IMR-90 (cell line): ENCODE results near the gene PLXNA4. TPM values are rescaled to one million over a fixed set of nuclear protein-coding genes. Genes with fewer than 3 reads are reported as not detected.

Source experiments
- ATAC-seq: fragments of 200-7000 bp; cut with Tn5 transposase; 2 replicates; pipeline ENCODE4 v1.9.1; 2020; ENCODE audit warnings: low read depth, mild to moderate bottlenecking, moderate library complexity
- BruUV-seq: library from RNA; stranded (reverse); fragments of 400-500 nt; replicated peaks from 2 replicates; lab custom pipeline; 2021; lab: Mats Ljungman, UMichigan
- CTCF ChIA-PET: fragments of 300-600 bp; formaldehyde crosslinking; extraction: SDS; loops from one replicate; lab custom pipeline; 2021; ENCODE audit warnings: antibody characterized with exemption; lab: Yijun Ruan, JAX
- POLR2A ChIA-PET: fragments of 300-600 bp; sonication (Branson Sonifier 250); formaldehyde crosslinking; loops from one replicate; lab custom pipeline; 2022; ENCODE audit warnings: antibody characterized with exemption; ENCODE audit not compliant: unreplicated experiment; lab: Charles Lee
- DNase-seq: peaks from one replicate; pipeline ENCODE4 v3.0.0; 2013
- H2AFZ ChIP-seq: replicated peaks from 2 replicates; pipeline ENCODE3; 2013; ENCODE audit warnings: low read length, mild to moderate bottlenecking; ENCODE audit not compliant: poor library complexity
- H2AK5ac ChIP-seq: 2 replicates; pipeline ENCODE4 v1.6.1; 2013; ENCODE audit warnings: low read depth, low read length, inconsistent platforms
- H2AK9ac ChIP-seq: replicated peaks from 2 replicates; pipeline ENCODE3; 2013; ENCODE audit warnings: mild to moderate bottlenecking, low read depth, low read length, moderate library complexity; ENCODE audit not compliant: poor library complexity
- H2BK120ac ChIP-seq: 2 replicates; pipeline ENCODE4 v1.6.1; 2013; ENCODE audit warnings: low read depth, low read length, inconsistent platforms
- H2BK15ac ChIP-seq: 3 replicates; pipeline ENCODE4 v1.6.1; 2013; ENCODE audit warnings: low read depth, low read length, inconsistent platforms
- H2BK20ac ChIP-seq: 2 replicates; pipeline ENCODE4 v1.6.1; 2013; ENCODE audit warnings: low read depth, mild to moderate bottlenecking, inconsistent platforms, low read length, moderate library complexity
- H2BK5ac ChIP-seq: 2 replicates; pipeline ENCODE4 v1.6.1; 2013; ENCODE audit warnings: mild to moderate bottlenecking, low read depth, low read length, inconsistent platforms; ENCODE audit not compliant: poor library complexity, severe bottlenecking
- H3K14ac ChIP-seq: replicated peaks from 2 replicates; pipeline ENCODE4 v1.6.1; 2013; ENCODE audit warnings: low read depth, low read length, inconsistent platforms
- H3K18ac ChIP-seq: 2 replicates; pipeline ENCODE4 v1.6.1; 2013; ENCODE audit warnings: low read depth, low read length, control low read depth
- H3K23ac ChIP-seq: 2 replicates; pipeline ENCODE4 v1.6.1; 2013; ENCODE audit warnings: low read depth, low read length, inconsistent platforms
- H3K27ac ChIP-seq: 2 replicates; pipeline ENCODE4 v1.5.1; 2013; ENCODE audit warnings: mild to moderate bottlenecking, control low read depth, low read length; ENCODE audit not compliant: insufficient read depth
- H3K27me3 ChIP-seq: 2 replicates; pipeline ENCODE4 v1.6.1; 2013; ENCODE audit warnings: low read length; ENCODE audit not compliant: control insufficient read depth, insufficient read depth
- H3K36me3 ChIP-seq: 2 replicates; pipeline ENCODE4 v1.6.1; 2013; ENCODE audit warnings: low read length, mixed read lengths; ENCODE audit not compliant: control insufficient read depth, insufficient read depth
- H3K4ac ChIP-seq: 2 replicates; pipeline ENCODE4 v1.6.1; 2013; ENCODE audit warnings: low read depth, low read length, inconsistent platforms
- H3K4me1 ChIP-seq: 2 replicates; pipeline ENCODE4 v1.6.1; 2013; ENCODE audit warnings: low read length, mixed read lengths; ENCODE audit not compliant: control insufficient read depth, insufficient read depth
- H3K4me2 ChIP-seq: 2 replicates; pipeline ENCODE4 v1.6.1; 2013; ENCODE audit warnings: low read depth, mild to moderate bottlenecking, control low read depth, low read length, moderate library complexity
- H3K4me3 ChIP-seq: 2 replicates; pipeline ENCODE4 v1.5.1; 2013; ENCODE audit warnings: low read depth, mild to moderate bottlenecking, control low read depth, low read length, moderate library complexity; ENCODE audit not compliant: insufficient read depth
- H3K56ac ChIP-seq: 2 replicates; pipeline ENCODE4 v1.6.1; 2013; ENCODE audit warnings: low read length, inconsistent platforms; ENCODE audit not compliant: insufficient read depth; ENCODE audit errors: extremely low read depth
- H3K79me1 ChIP-seq, 2 experiments: 2 replicates each; pipeline ENCODE4 v1.6.1; 2013; ENCODE audit warnings: low read length in 2 of 2, inconsistent platforms in 1 of 2, low read depth in 1 of 2
- H3K9ac ChIP-seq: 2 replicates; pipeline ENCODE4 v1.6.1; 2013; ENCODE audit warnings: low read depth, low read length, control low read depth
- H3K9me1 ChIP-seq: 2 replicates; pipeline ENCODE4 v1.6.1; 2013; ENCODE audit warnings: low read length, inconsistent platforms; ENCODE audit not compliant: insufficient read depth
- H3K9me3 ChIP-seq: 2 replicates; pipeline ENCODE4 v1.6.1; 2013; ENCODE audit warnings: low read length; ENCODE audit not compliant: control insufficient read depth, insufficient read depth
- H4K20me1 ChIP-seq: 2 replicates; pipeline ENCODE4 v1.6.1; 2013; ENCODE audit warnings: low read length, inconsistent platforms; ENCODE audit not compliant: insufficient read depth
- H4K5ac ChIP-seq: 2 replicates; pipeline ENCODE4 v1.6.1; 2013; ENCODE audit warnings: mild to moderate bottlenecking, low read depth, low read length, control low read depth
- H4K8ac ChIP-seq, 2 experiments: 2 replicates each; pipeline ENCODE4 v1.6.1; 2013; ENCODE audit warnings: low read depth in 2 of 2, low read length in 2 of 2, control low read depth in 1 of 2, inconsistent platforms in 1 of 2
- H4K91ac ChIP-seq: 2 replicates; pipeline ENCODE4 v1.6.1; 2013; ENCODE audit warnings: low read depth, low read length, inconsistent platforms; ENCODE audit not compliant: insufficient read depth
- BHLHE40 ChIP-seq: fragments of 150-350 bp; IDR thresholded peaks from 2 replicates; pipeline ENCODE4 v1.6.1; 2016; ENCODE audit warnings: mild to moderate bottlenecking, low read depth, low read length
- CEBPB ChIP-seq: IDR thresholded peaks from 2 replicates; pipeline ENCODE4 v1.6.1; 2012; ENCODE audit warnings: low read depth, low read length, improper control_type of control experiment
- CTCF ChIP-seq: conservative IDR thresholded peaks from 2 replicates; pipeline ENCODE4 v1.5.1; 2012; ENCODE audit warnings: mild to moderate bottlenecking, low read depth, low read length, improper control_type of control experiment
- ELK1 ChIP-seq: fragments of 150-350 bp; IDR thresholded peaks from 2 replicates; pipeline ENCODE4 v1.6.1; 2016; ENCODE audit warnings: low read depth, mild to moderate bottlenecking, low read length, moderate library complexity, borderline replicate concordance
- FOS ChIP-seq: fragments of 150-350 bp; IDR thresholded peaks from 2 replicates; pipeline ENCODE4 v1.6.1; 2016; ENCODE audit warnings: low read depth, low read length
- MAFK ChIP-seq: IDR thresholded peaks from 2 replicates; pipeline ENCODE4 v1.6.1; 2012; ENCODE audit warnings: low read depth, low read length, improper control_type of control experiment
- MAZ ChIP-seq: IDR thresholded peaks from 2 replicates; pipeline ENCODE4 v1.6.1; 2012; ENCODE audit warnings: low read depth, mild to moderate bottlenecking, low read length, improper control_type of control experiment, moderate library complexity, borderline replicate concordance
- MXI1 ChIP-seq: IDR thresholded peaks from 2 replicates; pipeline ENCODE4 v1.6.1; 2012; ENCODE audit warnings: low read depth, mild to moderate bottlenecking, low read length, moderate library complexity, borderline replicate concordance
- NFE2L2 ChIP-seq: fragments of 150-350 bp; IDR thresholded peaks from 2 replicates; pipeline ENCODE4 v1.6.1; 2016; ENCODE audit warnings: low read depth, mild to moderate bottlenecking, low read length
- POLR2A ChIP-seq: IDR thresholded peaks from 2 replicates; pipeline ENCODE4 v1.6.1; 2012; ENCODE audit warnings: mild to moderate bottlenecking, low read depth, low read length
- RAD21 ChIP-seq: IDR thresholded peaks from 2 replicates; pipeline ENCODE4 v1.6.1; 2012; ENCODE audit warnings: low read length, improper control_type of control experiment
- RCOR1 ChIP-seq: IDR thresholded peaks from 2 replicates; pipeline ENCODE4 v1.6.1; 2012; ENCODE audit warnings: mild to moderate bottlenecking, low read length, improper control_type of control experiment; ENCODE audit not compliant: insufficient replicate concordance
- RFX5 ChIP-seq: IDR thresholded peaks from 2 replicates; pipeline ENCODE4 v1.8.0; 2012; ENCODE audit warnings: low read depth, mild to moderate bottlenecking, low read length, moderate library complexity
- SMC3 ChIP-seq: fragments of 150-350 bp; IDR thresholded peaks from 2 replicates; pipeline ENCODE4 v1.6.1; 2016; ENCODE audit warnings: low read depth, mild to moderate bottlenecking, antibody characterized with exemption, low read length, moderate library complexity
- USF2 ChIP-seq: fragments of 150-350 bp; IDR thresholded peaks from 2 replicates; pipeline ENCODE4 v1.6.1; 2017; ENCODE audit warnings: mild to moderate bottlenecking, antibody characterized with exemption, low read length, low read depth
- WGBS, 2 experiments: methylation state at CpG; one replicate each; pipeline versions ENCODE4 v1.1.5 to v1.1.7; 2013; ENCODE audit warnings: missing lambda C conversion rate in 2 of 2; ENCODE audit not compliant: insufficient read length in 1 of 2; ENCODE audit errors: extremely low coverage in 2 of 2; 5-methylcytosine and 5-hydroxymethylcytosine counted together
- dilution Hi-C: fragments of 300-500 bp; cut with HindIII; formaldehyde crosslinking; loops from one replicate; pipeline ENCODE4 v1.14.3; 2018; ENCODE audit warnings: low sequenced_read_pairs; ENCODE audit not compliant: unreplicated experiment
- in situ Hi-C: fragments of 300-500 bp; cut with MboI; formaldehyde crosslinking; loops from 3 replicates; pipeline ENCODE4 v1.14.3; 2019; ENCODE audit warnings: low sequenced_read_pairs, inconsistent platforms, mixed read lengths
- intact Hi-C: fragments of 100-400 bp; cut with micrococcal nuclease; formaldehyde crosslinking; loops from 2 replicates; pipeline ENCODE4 v1.10.0; 2022
- polyA plus RNA-seq, 3 experiments: library from polyadenylated mRNA; depleted of rRNA; stranded (reverse); fragments of >200 nt; gene quantifications; 2 replicates each; pipeline ENCODE4 v1.2.3, GENCODE V29; 2012; ENCODE audit warnings: low replicate concordance in 1 of 3
- total RNA-seq: library from RNA; depleted of rRNA; stranded (reverse); fragments of >200 nt; gene quantifications from 2 replicates; pipeline ENCODE4 v1.2.3, GENCODE V29; 2012

The PLXNA4 gene
- total and polyA plus RNA-seq, 2 of the 4 experiments (the other 2 are of a cell fraction), result under 0.01 TPM

GRCh38 chr7:132614428-132615318 is 38.4 kb upstream of the PLXNA4 start:
- Histone ChIP-seq H3K36me3 (no peaks in the 10 kb centered on the region), H2BK15ac (no peak overlapping the region), H3K27ac (no peak overlapping the region), H3K9ac (no peak overlapping the region), H2AFZ (peak overlapping the region; percentile 18), H3K23ac (no peak overlapping the region), H2AK9ac (no peak overlapping the region), H2AK5ac (no peak overlapping the region), H3K56ac (no peak overlapping the region), H2BK5ac (no peak overlapping the region), H3K4me1 (no peaks in the 10 kb centered on the region), H3K27me3 (peaks cover 2% of the 10 kb centered on the region; the same call in 1 of the 2 replicates), H4K8ac (no peak overlapping the region), H3K9me1 (no peaks in the 10 kb centered on the region), H3K4me2 (peak overlapping the region; percentile 30; the same call in 1 of the 2 replicates), H4K5ac (no peak overlapping the region), H3K18ac (no peak overlapping the region), H3K79me1 (no peaks in the 10 kb centered on the region), H3K4me3 (no peak overlapping the region), H2BK20ac (no peak overlapping the region), H3K9me3 (no peaks in the 10 kb centered on the region), H4K91ac (no peak overlapping the region), H3K14ac (no peak overlapping the region), H3K4ac (no peak overlapping the region), H4K20me1 (no peaks in the 10 kb centered on the region), H2BK120ac (no peak overlapping the region)
- in situ Hi-C loops (no loop called here), intact Hi-C loops (no loop called here), dilution Hi-C loops (no loop called here)
- no TSS peak for BruUV-seq
- DNase-seq, result no peak
- peak; percentile 46 for ATAC-seq
- 23% methylated on average over 6 of the region's 25 CpGs; no CpG with 5 or more reads in 1 of the 2 experiments for WGBS, 2 experiments
- ChIA-PET CTCF (no interaction called here), POLR2A (no interaction called here)
- TF ChIP-seq NFE2L2 (no peak), ELK1 (no peak), MAZ (no peak), RFX5 (no peak), CTCF (no peak), USF2 (no peak), MAFK (no peak), FOS (no peak), POLR2A (no peak), MXI1 (no peak), RAD21 (no peak), SMC3 (no peak), CEBPB (no peak), BHLHE40 (no peak), RCOR1 (no peak)
